Activated CD4-positive, CD25-positive, alpha-beta regulatory T cell treated with anti-CD3 and anti-CD28 coated beads, Interleukin-2, amount 50 U/mL, for 24 hours (primary cell): Measurements from ENCODE around the gene HTR2B.
A peak's percentile ranks its signal among the peaks of the same experiment; 100 is the strongest.
"Not testable (repeated sequence)": the region's sequence is repeated elsewhere in the genome, so short reads cannot be mapped to it uniquely, and the experiment has no call there.

Experiments
- ATAC-seq, 2 donors: fragments of 150-1000 bp; cut with Tn5 transposase; one replicate each; pipeline ENCODE4 v1.10.0; 2021; ENCODE audit warnings: mild to moderate bottlenecking in 1 of 2, moderate library complexity in 1 of 2

Gene HTR2B

DNA sequence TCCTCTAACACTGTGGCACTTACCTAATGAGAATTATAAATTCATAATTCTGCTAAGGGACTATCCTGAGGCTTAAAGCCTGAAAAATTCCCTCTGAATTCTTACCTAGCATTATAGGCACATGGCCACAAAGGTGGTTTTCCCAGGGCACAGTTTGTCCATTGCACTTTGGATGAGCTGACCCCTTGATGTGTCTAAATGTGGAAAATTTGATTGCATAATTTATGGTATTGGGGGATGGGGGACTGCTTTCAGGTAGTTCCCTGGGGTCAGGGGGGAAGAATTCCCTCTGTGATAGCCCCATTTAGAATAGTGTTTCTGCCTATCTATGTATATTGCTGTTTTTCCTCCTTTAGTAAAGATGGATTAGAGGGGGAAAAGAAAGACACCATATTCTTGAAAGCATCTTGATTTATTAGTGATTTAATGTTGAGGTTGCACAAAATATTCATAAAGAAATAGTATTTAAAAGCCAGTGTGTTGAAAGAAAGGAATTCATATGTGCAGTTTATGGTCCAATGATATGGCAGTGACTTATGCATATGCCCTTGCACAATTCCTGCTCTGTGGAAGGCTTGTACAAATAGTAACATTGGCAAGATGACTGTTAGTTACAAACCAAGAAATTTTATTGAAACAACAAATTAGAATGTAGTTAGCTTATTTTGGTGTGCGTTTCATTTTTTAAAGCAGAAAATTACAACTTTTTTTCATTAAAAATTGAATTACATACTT, 8.7 kb upstream of the HTR2B start:
- no peak for ATAC-seq

DNA sequence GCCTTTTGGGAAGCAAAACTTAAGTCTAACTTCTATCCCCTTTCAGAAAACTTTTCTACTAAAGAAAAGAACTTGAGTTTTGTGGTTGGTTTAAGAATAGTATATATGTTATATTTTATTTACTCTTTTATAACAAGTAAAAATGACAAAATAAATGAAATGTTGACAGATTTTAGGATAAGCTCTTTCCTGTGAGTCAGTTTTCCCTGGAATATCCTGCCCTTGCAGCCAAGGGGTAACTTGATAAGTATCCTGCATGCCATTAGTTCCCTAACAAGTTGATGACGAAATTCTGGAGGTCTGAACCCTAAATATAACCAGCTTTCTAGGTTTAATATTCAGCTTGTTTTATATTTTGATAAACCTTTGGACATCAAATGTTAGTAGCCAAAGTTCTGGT, 7.3 kb upstream of the HTR2B start:
- ATAC-seq: no peak

DNA sequence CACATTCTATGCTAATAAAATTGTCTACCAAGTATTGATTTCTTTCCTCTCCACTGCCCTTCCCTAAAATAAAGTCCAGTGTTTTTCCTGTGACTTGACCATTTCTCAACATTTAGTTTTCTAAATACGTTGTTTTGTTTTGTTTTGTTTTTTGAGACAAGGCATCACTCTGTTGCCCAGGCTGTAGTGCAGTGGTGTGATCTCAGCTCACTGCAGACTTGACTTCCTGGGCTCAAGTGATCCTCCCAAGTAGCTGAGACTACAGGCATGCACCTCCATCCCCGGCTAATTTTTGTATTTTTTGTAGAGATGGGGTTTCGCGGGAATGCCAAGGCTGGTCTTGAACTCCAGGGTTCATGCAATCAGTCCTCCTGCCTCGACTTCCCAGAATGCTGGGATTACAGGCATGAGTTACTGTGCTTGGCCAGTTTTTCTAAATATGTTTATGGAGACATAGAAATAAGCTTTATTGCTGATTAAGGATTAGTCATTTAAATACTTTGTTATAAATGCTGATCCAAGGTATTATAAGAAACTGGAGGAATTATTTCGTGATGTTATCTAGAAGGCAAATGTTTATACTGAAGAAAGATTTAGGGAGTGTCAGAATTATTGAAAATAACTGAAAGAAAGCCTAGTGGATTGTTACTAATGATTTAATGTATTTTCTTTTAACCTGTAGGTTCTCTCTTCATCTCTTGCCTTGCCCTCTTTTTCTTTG, 5.7 kb upstream of the HTR2B start:
- no peak for ATAC-seq

DNA sequence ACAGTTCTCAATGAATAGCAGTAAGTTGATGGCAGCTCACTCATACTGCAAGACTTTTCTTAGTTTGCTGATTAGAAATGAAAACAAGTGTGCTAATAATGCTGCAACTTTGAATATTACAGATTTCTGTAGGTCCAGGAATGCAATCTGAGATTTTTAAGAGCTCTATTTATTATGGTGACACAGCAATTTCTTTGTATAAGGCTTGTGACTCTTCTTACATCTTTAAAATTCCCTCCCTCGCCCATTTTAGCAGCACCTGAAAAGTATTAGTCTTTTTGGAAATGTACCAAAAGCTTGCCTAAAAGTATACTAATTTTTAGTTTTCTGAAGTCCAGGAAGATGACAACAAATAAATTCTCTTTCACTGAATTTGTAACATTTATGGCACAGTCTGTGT, 4.4 kb upstream of the HTR2B start:
- ATAC-seq: no peak

DNA sequence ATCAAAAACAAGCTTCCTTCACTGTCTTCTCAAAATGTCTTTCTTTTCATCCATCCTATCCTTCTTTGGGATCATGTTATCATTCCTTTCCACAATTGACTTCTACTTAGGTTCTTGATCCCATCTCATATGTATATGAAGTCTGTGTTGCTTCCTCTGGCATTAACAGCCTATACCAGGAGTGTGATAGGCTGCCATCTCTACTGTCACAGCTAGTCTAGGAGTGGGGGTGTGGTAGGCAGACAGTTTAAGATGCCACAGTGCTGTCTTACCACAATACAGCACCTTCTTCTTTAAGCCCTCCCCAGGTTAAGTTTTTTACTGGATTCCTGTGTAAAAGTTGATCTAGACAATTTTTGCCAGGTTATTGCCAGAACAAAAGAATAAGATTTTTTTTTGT, 3.7 kb upstream of the HTR2B start:
- ATAC-seq: no peak

DNA sequence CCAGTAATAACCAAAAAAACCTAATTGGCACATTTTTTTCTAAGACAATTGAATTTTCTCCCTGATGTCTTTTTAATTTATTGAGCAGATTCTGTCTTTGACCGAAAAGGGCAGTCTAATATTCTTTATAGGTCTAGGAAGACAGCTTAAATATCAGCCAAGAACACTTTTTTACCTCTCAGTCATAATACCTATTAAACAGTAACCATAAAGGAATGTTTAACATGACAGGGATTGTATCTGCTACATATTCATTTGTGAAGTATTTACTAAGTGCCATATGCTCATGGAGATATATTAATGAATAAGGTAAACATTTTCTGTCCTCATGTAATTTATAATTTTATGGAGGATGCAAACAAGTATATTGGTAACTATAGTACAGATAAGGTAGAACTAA, 3.1 kb upstream of the HTR2B start:
- ATAC-seq: no peak

DNA sequence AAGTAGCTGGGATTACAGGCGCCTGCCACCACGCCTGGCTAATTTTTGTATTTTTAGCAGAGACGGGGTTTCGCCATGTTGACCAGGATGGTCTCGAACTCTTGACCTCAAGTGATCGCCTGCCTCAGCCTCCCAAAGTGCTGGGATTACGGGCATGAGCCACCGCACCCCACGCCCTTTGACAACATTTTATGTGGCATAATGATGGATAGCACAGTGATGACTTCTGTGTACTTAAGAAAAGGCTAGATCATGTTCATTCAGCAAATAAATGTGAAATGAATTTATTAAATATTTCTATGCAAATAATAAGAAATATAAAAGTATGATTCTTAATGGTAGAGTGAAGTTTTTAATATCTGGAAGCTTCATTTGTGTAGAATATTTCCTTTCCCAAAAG, 2.6 kb upstream of the HTR2B start:
- no peak for ATAC-seq

DNA sequence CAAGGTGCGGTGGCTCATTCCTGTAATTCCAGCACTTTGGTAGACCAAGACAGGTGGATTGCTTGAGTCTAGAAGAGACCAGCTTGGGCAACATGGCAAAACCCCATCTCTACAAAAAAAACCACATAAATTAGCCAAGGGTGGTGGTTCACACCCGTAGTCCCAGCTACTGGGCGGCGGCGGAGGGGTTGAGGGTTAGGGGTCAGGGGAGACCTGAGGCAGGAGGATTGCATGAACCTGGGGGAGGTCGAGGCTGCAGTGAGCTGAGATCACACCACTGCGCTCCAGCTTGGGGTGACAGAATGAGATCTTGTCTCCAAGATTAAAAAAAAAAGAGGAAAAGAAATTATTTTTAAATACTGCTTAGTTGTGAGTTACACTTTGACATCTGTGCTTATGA, 1.3 kb upstream of the HTR2B start:
- ATAC-seq: no peak

DNA sequence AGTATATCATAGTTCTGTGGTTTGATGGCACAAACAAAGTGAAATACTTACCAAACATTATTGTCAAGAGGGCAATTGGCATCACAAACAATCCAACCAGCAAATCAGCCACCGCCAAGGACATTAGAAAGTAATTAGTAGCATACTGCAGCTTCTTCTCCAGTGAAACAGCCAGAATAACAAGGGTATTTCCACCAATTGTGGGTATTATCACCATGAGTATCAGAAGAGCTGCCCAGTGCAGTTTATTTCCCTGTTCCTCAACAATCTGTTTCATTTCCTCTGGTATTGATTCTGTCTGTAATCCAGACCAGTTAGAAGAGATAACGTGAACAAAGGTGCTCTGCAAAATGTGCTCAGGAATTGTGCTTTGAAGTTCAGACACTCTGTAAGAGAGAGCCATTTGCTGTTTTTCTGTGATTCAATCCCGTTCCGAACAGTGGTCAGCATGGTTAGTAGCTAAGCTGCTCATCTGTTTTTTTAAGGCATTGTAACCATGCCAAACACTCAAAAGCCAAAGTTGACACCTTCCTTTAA, 1.4 kb downstream of the HTR2B start:
- no peak for ATAC-seq

DNA sequence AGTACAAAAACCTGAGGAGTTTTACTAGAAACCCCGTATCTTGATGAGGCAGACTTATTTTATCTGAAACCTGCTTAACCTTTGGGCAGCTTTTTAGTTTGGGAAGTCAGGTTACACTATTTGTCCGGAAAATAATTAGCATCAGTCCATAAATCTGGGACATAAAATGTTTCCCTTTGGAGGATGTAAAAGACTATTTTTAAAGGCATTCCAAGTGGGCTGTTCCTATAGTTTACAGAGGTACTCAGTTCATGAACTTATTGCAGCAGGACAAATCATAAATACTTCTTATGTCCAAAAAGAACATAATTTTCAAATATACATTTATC, 6.3 kb downstream of the HTR2B start:
- no peak for ATAC-seq

DNA sequence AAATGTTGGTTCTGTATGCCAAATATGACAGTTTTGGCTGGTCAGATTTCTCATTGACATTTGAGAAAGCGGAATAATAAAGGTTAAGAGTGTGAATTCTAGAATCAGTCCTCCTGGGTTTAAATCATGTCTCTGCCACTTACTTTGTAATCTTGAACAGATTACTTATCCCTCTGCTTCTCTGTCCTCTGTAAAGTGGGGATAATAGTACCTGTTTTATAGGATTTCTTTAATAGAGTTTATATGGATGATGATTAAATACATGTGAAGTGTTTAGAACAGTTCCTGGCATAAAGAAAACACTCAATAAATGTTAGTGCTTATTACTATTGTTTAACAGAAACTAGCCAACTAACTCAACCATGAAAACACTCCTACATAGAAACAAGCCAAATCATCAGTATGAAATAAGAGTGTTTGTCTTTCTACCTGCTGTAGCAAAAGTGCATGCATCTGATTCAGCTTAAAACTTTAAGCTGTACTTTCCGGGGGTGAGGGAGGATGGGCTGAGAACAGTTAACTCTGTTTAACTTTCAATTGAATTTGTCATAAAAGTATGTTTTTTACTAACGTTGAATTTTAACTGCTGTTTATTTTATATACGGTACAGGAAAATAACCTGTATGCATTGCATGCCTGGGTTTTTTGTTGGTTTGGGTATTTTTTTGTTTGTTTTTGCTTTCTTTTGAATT, 6.8 kb downstream of the HTR2B start:
- ATAC-seq: no peak

DNA sequence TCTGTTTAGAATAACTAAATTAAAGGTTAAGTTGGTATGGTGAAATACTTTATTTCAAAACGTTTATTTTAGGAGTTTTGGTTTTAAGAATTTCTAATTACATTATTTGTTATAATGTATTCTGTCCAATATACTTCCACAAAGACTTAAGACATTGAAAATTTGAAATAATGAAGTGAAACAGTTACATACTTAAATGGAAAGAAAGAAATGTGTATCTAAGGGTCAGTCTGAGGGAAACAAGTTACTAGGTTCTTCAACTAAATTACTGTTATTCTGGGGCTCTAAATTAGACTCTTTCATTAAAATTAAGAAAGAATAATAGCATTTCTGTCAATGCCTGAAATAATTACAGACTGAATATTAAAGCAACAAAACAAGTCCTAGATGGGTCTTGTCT, 7.7 kb downstream of the HTR2B start:
- no peak for ATAC-seq

DNA sequence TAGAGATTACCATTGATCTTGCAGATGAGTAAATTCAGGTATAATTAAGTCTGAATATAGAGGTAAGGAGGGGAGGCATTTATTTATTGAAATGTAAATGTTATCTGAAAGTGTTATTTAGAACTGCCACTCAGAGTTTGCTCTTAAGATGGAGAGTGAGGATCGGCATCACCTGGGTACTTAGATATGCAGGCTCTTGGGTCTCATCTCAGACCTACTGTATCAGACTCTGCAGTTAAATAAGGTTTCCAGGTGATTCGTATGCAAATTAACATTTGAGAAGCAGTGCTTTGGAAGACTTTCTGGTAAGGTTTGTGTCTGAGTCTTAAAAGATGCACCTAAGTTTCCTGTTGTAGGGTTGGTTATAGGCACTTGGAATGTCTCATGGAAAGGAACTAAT, 9.2 kb downstream of the HTR2B start:
- ATAC-seq: no peak

DNA sequence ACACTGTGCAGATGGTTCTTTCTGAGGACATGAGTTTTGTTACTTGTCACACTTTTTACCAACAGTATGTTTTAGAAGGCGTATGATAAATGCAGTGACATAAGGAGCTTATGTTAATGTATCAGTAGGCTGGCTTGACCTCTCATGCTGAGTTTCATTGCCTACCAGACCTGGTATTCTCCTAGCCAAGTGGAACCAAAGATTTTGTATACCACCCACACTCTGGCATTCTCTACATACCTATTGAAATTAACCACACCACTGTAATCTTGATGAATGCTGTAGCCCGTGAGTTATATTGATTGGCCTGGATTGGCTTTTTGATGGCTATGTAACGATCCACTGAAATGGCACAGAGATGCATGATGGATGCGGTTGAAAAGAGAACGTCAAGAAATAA, 11.4 kb downstream of the HTR2B start:
- no peak for ATAC-seq

DNA sequence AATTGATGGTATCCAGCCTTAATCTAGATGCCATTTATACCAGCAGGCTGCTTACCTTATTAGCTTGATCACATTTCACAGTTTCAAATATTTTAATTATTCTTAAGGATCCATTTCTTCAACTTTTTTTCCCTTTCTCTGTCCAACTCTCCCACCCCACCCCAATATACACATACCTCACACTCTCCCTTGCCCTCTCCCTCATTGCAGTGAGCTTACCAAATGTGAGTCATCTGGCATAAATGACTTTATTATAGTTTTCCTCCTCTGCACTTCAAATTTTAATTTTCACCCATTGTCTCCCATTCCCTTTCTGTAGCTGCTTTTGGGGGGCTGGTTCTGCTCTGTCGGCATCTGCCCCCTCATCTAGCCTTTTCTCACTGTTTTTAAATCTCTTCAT, 12.9 kb downstream of the HTR2B start:
- ATAC-seq: no peak

DNA sequence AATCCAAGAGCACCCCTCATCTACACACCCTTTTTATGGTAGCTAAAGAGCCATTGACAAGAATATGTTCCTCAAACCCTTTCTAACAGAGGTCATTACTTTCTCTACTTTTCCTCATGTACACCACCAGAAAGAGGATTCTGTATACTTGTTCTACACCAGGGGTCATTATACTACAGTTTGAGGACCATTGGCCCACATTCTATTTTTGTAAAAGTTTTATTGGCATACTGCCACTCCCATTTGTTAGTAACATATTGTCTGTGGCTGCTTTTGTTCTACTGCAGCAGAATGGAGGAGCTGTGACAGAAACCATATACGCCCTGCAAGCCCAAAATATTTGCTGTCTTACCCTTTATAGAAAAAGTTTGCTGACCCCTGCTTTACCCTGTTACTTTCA, 14.3 kb downstream of the HTR2B start:
- no peak for ATAC-seq

DNA sequence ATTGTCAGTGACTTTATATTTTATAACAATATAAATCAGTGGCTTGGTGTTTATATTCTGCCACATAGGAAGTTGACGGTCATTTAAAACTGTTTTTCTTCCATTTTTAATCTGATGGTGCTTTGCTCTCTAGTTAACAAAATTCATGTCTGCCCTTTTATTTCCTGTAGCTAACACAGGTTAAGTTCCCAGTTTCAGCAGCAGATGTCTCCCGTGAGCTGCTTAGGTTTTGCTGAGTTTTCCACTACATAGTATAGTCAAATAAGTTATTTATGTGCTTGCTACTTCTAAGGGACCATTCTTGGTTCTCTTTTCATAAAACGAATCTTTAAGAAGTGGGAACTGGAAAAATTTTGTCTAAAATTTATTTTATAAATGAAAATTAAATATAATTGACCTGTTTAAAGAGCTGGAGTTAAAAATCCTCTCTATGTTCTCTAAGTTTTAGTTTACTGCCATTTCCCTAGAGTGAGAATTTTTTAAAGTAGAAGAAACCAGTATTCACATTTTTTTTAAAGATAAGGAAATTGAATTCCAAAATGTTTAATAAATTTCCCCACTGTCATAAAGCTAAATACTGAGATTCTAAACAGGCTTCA, 20.6 kb downstream of the HTR2B start:
- ATAC-seq: peak in 1 of 2 donors; percentile 73

DNA sequence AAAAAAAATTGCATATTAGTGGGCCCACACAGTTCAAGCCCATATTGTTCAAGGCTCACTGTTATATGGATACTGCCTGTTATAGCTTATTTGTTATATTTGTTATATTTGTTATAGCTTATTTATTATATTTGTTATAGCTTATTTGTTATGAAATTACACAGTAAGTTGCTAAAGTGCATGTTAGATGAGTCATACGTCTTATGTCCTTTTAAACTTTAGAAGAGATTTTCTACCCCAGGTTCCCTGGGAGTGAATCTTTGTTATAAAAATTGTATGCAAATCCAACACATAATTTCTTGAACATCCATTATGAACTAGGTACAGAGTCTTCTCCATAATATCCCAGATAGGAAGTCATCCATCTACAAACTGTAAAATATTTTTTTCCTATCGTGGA, 22.1 kb downstream of the HTR2B start:
- ATAC-seq: no peak

DNA sequence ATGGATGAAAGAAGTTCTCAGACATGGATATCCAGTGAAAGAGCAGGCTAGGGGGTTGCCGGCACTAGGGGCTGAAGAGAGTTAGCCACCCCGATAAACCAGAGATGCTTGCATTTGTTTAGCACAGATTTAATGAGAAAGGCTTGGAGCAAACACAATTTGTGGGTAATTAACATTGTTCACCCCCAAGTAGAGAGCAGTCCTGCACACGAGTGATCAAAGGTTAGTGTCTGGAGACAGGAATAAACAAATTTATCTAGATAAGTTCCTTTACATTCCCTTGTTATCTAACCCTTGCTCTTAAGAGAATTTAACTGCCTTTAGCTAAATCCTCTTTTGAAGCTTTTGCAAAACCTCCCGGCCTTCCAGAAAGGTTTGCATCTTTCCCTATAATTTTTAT, 23.9 kb downstream of the HTR2B start:
- no peak for ATAC-seq

DNA sequence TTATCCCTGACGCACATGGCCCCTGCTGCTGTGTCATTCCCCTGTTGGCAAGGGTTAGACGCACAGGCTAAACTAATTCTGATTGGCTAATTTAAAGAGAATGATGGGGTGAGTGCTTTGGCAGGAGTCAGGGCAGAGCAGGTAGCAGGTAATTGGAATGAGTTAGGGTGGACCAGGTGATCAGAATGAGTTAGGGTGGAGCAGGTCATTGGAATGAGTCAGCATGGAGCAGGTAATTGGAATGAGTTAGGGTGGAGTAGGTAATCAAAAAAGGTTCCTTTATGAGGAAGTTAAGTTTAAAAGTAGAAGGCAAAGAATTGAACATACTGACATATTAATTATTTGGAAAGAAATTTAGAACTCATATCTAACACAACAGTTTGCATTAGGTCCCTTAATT, 24.5 kb downstream of the HTR2B start:
- not testable (repeated sequence) for ATAC-seq

DNA sequence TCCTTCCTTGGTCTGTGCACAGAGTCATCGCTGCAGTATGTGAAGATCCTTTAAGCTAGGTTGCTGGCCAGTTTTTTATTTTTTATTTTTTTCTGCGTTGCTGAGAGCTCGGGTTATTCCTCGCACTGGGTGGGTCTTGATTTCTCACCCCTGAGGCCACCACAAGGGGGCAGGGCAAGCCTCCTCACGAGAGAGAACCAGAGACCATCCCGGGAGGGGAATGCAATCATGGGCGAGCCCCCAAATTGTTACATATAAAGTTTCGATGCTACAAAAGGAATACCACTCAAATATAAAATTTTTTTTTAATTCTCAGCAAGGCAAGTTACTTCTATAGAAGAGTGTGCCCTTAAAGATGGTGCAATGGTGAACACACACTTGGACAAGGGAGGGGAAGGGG, 24.9 kb downstream of the HTR2B start:
- no peak for ATAC-seq

DNA sequence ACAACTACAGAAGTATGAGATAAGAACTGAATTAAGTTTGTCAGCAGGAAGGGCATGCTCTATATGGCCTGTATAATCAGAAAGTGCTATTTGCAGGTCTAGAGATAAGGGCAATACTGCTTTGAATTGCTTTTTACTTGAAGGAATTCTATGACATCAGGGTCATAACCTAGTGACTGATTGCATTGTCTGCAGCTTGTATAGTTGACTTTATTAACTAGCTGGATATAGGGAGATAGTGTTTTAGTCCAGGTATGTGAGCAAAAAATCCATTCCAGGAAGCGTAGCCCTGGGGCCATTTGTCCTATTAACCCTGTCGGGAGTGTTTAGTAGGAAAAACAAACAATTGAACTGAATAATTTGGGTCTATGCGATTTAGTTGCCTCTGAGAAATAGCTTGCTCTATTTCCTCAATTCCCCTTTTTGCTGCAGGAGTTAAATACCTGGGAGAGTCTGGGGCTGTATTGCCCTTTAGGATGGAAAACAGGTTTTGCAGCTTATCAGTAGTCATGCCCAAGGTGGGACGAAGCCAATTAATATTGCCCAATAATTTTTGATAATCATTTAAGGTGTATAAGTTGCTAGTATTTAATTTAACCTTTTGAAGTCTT, 30.0 kb downstream of the HTR2B start:
- ATAC-seq: no peak

DNA sequence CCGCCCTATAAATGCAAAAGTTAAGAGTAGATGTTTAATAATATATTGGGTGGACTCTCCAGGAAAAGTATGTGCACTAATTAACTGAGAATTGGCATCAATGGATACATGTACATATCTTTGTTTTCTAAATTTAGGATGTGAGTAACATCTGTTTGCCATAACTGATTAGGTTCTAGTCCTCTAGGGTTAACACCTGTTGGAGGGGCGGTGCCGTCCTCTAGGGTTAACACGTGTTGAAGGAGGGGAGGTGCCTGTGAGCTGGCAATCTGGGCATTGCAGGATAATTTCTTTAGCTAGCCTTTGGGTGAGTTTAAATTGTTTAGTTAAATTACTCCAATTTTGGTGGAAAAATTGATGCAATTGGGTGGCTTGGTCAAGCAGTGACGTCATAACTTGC, 30.9 kb downstream of the HTR2B start:
- no peak for ATAC-seq
